Esophagus squamous epithelium (tissue), 4 donors: Measurements from ENCODE around the gene HBG2.

ENCODE experiments used
- POLR2A ChIP-seq, 4 donors: fragments of 450-650 bp; IDR thresholded peaks; one replicate each; pipeline ENCODE4 v1.6.1; 2017; ENCODE audit warnings: antibody characterized with exemption in 4 of 4, mild to moderate bottlenecking in 4 of 4, moderate library complexity in 3 of 4
- TF ChIP-seq, protein P1 (sequence below), 6 experiments: fragments of 450-650 bp in 4 of 6; fragments of 200-600 bp in 2 of 6; sonication (generic) in 2 of 6; IDR thresholded peaks; one replicate each; pipeline ENCODE4 v1.5.1; 2016 to 2019; ENCODE audit warnings: antibody characterized with exemption in 6 of 6, mild to moderate bottlenecking in 4 of 6, moderate library complexity in 4 of 6

DNA sequence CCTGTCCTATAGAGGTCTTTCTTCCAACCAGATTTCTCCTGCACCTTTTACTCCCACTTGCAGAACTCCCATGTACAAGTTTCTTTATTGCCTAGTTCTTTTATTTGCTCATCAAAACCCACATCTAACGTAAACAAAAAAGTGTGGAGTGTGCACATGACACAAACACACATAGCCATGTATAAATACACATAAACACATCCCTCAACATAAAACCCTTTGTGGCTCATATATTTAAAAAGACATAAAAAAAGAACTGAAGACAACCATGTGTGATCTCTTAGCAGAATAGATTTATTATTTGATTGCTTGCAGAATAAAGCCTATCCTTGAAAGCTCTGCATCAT is 1.7 kb downstream of the HBG2 start:
- no peak for TF ChIP-seq POLR2A (IDR thresholded peaks at IDR 0.05)
- TF ChIP-seq, protein P1, sequence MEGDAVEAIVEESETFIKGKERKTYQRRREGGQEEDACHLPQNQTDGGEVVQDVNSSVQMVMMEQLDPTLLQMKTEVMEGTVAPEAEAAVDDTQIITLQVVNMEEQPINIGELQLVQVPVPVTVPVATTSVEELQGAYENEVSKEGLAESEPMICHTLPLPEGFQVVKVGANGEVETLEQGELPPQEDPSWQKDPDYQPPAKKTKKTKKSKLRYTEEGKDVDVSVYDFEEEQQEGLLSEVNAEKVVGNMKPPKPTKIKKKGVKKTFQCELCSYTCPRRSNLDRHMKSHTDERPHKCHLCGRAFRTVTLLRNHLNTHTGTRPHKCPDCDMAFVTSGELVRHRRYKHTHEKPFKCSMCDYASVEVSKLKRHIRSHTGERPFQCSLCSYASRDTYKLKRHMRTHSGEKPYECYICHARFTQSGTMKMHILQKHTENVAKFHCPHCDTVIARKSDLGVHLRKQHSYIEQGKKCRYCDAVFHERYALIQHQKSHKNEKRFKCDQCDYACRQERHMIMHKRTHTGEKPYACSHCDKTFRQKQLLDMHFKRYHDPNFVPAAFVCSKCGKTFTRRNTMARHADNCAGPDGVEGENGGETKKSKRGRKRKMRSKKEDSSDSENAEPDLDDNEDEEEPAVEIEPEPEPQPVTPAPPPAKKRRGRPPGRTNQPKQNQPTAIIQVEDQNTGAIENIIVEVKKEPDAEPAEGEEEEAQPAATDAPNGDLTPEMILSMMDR (IDR thresholded peaks at IDR 0.05), result no peak
